ENCODE measurements around the gene FAM185A. TPM values are rescaled to one million over a fixed set of nuclear protein-coding genes. Genes with fewer than 3 reads are reported as not detected.

The FAM185A gene
- total and polyA plus RNA-seq, 2 of the 4 experiments (the other 2 are of a cell fraction) = 3.6 to 4.3 TPM

DNA sequence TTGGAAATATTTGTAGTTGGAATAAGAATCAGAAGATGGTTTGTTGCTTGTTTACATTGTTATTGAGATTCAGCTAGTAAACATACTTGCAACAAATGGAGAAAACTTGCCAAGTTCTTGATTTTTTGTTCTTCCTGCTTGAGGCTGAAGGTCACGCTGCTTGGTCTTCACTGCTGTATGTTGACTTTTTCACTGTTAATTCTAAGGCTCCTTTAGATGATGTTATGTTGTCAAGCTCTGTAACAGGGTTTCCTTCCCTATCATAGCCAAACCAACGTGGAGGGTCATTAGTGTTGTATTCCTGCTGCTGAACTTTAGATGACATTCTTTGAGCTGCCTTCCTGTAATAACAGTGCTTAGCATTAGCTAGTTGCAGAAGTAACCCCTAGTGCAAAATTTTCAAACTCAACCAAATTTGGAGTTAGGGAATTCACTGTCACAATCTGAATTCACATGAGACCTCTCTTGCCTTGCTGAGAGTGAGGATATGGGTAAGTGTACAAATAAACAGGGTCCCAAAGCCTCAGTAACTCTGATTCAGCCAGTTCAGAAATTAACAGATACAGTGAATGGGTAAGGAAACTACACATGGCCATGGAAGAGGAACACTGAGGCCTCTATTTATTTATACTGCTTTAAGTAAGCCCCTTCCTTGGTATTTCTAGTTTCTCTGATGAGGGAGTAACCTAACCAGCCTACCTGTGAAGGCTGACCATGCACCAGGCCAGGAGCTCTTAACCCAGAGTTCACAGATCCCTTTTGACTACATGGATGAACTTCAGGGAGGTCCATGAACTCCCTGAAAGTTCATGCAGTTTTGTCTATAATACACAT lies 64.6 kb downstream of the FAM185A start:
- peak; percentile 13; the same call in 1 of the 2 replicates for ATAC-seq (ENCODE audit: low read depth)
- Histone ChIP-seq H2AFZ (replicated peaks; ENCODE audit: low read length, poor library complexity) (no peak overlapping the region), H3K79me1 (ENCODE audit: low read depth in 1 of 2, low read length in 2 of 2) (no peaks in the 10 kb centered on the region), H2BK5ac (ENCODE audit: low read depth, low read length, poor library complexity, severe bottlenecking) (no peak overlapping the region), H3K9ac (ENCODE audit: low read depth, low read length) (no peak overlapping the region), H3K27me3 (ENCODE audit: control insufficient read depth, insufficient read depth, low read length) (no peaks in the 10 kb centered on the region; the same call in 1 of the 2 replicates), H4K5ac (ENCODE audit: low read depth, low read length) (no peak overlapping the region), H3K4me3 (ENCODE audit: insufficient read depth, low read depth, low read length) (no peak overlapping the region), H4K91ac (ENCODE audit: insufficient read depth, low read depth, low read length) (no peak overlapping the region), H4K20me1 (ENCODE audit: insufficient read depth, low read length) (no peaks in the 10 kb centered on the region), H2BK20ac (ENCODE audit: low read depth, low read length) (0 out of 2 replicates have a peak overlapping the region, but pooled peaks have one; percentile 16), H4K8ac (ENCODE audit: low read depth in 2 of 2, low read length in 2 of 2) (no peak overlapping the region), H3K23ac (ENCODE audit: low read depth, low read length) (no peak overlapping the region), H2BK120ac (ENCODE audit: low read depth, low read length) (no peak overlapping the region), H3K56ac (ENCODE audit: extremely low read depth, insufficient read depth, low read length) (no peak overlapping the region), H3K36me3 (ENCODE audit: control insufficient read depth, insufficient read depth, low read length) (no peaks in the 10 kb centered on the region), H3K27ac (ENCODE audit: insufficient read depth, low read length) (no peak overlapping the region), H2AK5ac (ENCODE audit: low read depth, low read length) (peak overlapping the region; percentile 55; the same call in 1 of the 2 replicates), H2BK15ac (ENCODE audit: low read depth, low read length) (no peak overlapping the region), H3K9me1 (ENCODE audit: insufficient read depth, low read length) (no peaks in the 10 kb centered on the region; the same call in none of the 2 replicates), H3K14ac (replicated peaks; ENCODE audit: low read depth, low read length) (peak overlapping the region; percentile 24; the same call in 1 of the 2 replicates), H3K4me2 (ENCODE audit: low read depth, low read length) (no peak overlapping the region), H3K4ac (ENCODE audit: low read depth, low read length) (0 out of 2 replicates have a peak overlapping the region, but pooled peaks have one; percentile 22), H3K4me1 (ENCODE audit: control insufficient read depth, insufficient read depth, low read length) (peaks cover 8% of the 10 kb centered on the region), H3K9me3 (ENCODE audit: control insufficient read depth, insufficient read depth, low read length) (peaks cover 4% of the 10 kb centered on the region), H3K18ac (ENCODE audit: low read depth, low read length) (no peak overlapping the region; the same call in 1 of the 2 replicates), H2AK9ac (replicated peaks; ENCODE audit: low read depth, low read length, poor library complexity) (no peak overlapping the region)
- TF ChIP-seq, protein P1, sequence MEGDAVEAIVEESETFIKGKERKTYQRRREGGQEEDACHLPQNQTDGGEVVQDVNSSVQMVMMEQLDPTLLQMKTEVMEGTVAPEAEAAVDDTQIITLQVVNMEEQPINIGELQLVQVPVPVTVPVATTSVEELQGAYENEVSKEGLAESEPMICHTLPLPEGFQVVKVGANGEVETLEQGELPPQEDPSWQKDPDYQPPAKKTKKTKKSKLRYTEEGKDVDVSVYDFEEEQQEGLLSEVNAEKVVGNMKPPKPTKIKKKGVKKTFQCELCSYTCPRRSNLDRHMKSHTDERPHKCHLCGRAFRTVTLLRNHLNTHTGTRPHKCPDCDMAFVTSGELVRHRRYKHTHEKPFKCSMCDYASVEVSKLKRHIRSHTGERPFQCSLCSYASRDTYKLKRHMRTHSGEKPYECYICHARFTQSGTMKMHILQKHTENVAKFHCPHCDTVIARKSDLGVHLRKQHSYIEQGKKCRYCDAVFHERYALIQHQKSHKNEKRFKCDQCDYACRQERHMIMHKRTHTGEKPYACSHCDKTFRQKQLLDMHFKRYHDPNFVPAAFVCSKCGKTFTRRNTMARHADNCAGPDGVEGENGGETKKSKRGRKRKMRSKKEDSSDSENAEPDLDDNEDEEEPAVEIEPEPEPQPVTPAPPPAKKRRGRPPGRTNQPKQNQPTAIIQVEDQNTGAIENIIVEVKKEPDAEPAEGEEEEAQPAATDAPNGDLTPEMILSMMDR (conservative IDR thresholded peaks at IDR 0.05; ENCODE audit: low read depth, low read length) = no peak
- TF ChIP-seq, protein P2, sequence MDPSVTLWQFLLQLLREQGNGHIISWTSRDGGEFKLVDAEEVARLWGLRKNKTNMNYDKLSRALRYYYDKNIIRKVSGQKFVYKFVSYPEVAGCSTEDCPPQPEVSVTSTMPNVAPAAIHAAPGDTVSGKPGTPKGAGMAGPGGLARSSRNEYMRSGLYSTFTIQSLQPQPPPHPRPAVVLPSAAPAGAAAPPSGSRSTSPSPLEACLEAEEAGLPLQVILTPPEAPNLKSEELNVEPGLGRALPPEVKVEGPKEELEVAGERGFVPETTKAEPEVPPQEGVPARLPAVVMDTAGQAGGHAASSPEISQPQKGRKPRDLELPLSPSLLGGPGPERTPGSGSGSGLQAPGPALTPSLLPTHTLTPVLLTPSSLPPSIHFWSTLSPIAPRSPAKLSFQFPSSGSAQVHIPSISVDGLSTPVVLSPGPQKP (IDR thresholded peaks at IDR 0.05; ENCODE audit: borderline replicate concordance, low read depth, low read length) = no peak
- TF ChIP-seq RCOR1 (IDR thresholded peaks at IDR 0.05; ENCODE audit: insufficient replicate concordance, low read length) (no peak), NFE2L2 (IDR thresholded peaks at IDR 0.05; ENCODE audit: low read depth, low read length) (no peak), CHD1 (IDR thresholded peaks at IDR 0.05; ENCODE audit: low read depth, low read length) (no peak), CEBPB (IDR thresholded peaks at IDR 0.05; ENCODE audit: low read depth, low read length) (no peak), RFX5 (IDR thresholded peaks at IDR 0.05; ENCODE audit: low read depth, low read length) (no peak), MXI1 (IDR thresholded peaks at IDR 0.05; ENCODE audit: borderline replicate concordance, low read depth, low read length) (no peak), FOS (IDR thresholded peaks at IDR 0.05; ENCODE audit: low read depth, low read length) (no peak), MAZ (IDR thresholded peaks at IDR 0.05; ENCODE audit: borderline replicate concordance, low read depth, low read length) (no peak), POLR2A (IDR thresholded peaks at IDR 0.05; ENCODE audit: low read depth, low read length) (no peak)
- WGBS, 2 experiments (ENCODE audit: extremely low coverage in 2 of 2, insufficient read length in 1 of 2) = no CpG with 5 or more reads among the region's 2 CpGs
- DNase-seq = no peak
- BruUV-seq (replicated peaks) = no TSS peak
- POLR2A ChIA-PET (ENCODE audit: unreplicated experiment) = no interaction called here
- in situ Hi-C loops (cut with MboI; ENCODE audit: low sequenced_read_pairs) = no loop called here
- intact Hi-C loops (cut with micrococcal nuclease) = no loop called here
- dilution Hi-C loops (cut with HindIII; ENCODE audit: low sequenced_read_pairs, unreplicated experiment) = no loop called here
- CTCF ChIA-PET = no interaction called here
